HL-60 (cell line): ENCODE data around the gene CD320.

ENCODE experiments used
- CTCF ChIP-seq: IDR thresholded peaks from one replicate; pipeline ENCODE4 v1.5.1; 2011; ENCODE audit warnings: low read length, control low read depth, inconsistent platforms; ENCODE audit not compliant: insufficient read depth
- POLR2AphosphoS5 ChIP-seq: IDR thresholded peaks from 2 replicates; pipeline ENCODE4 v1.6.1; 2012; ENCODE audit warnings: low read depth
- SPI1 ChIP-seq: IDR thresholded peaks from 2 replicates; pipeline ENCODE4 v1.6.1; 2012; ENCODE audit warnings: low read depth, mild to moderate bottlenecking, borderline replicate concordance

GRCh38 chr19:8256276-8257051 is 51.7 kb downstream of the CD320 start:
- TF ChIP-seq CTCF (no peak), SPI1 (no peak), POLR2AphosphoS5 (no peak)
